Esophagus (tissue), 2 donors: ENCODE measurements around the gene SLC16A5. TPM values are rescaled to one million over a fixed set of nuclear protein-coding genes. Genes with fewer than 3 reads are reported as not detected.
"Not testable (repeated sequence)": the region's sequence is repeated elsewhere in the genome, so short reads cannot be mapped to it uniquely, and the experiment has no call there.

Source experiments
- H3K27ac ChIP-seq, 2 donors: one replicate each; pipeline ENCODE4 v1.5.1; 2013; ENCODE audit warnings: low read depth in 2 of 2, mild to moderate bottlenecking in 2 of 2, inconsistent platforms in 1 of 2, low read length in 1 of 2, moderate library complexity in 1 of 2
- H3K27me3 ChIP-seq, 2 donors: one replicate each; pipeline ENCODE4 v1.6.1; 2013; ENCODE audit warnings: low read length in 2 of 2, control low read depth in 1 of 2, mild to moderate bottlenecking in 1 of 2; ENCODE audit not compliant: insufficient read depth in 2 of 2, control insufficient read depth in 1 of 2
- H3K36me3 ChIP-seq, 2 donors: one replicate each; pipeline ENCODE4 v1.6.1; 2013; ENCODE audit warnings: low read length in 1 of 2; ENCODE audit not compliant: control insufficient read depth in 2 of 2, insufficient read depth in 2 of 2
- H3K4me1 ChIP-seq, 2 donors: one replicate each; pipeline ENCODE4 v1.6.1; 2013; ENCODE audit warnings: low read length in 1 of 2; ENCODE audit not compliant: control insufficient read depth in 2 of 2, insufficient read depth in 2 of 2
- H3K4me3 ChIP-seq, 2 donors: one replicate each; pipeline ENCODE4 v1.5.1; 2013; ENCODE audit warnings: low read length in 2 of 2, mild to moderate bottlenecking in 2 of 2, low read depth in 1 of 2, moderate library complexity in 1 of 2
- H3K9me3 ChIP-seq, 2 donors: one replicate each; pipeline ENCODE4 v1.6.1; 2013; ENCODE audit warnings: mild to moderate bottlenecking in 2 of 2, low read depth in 1 of 2, low read length in 1 of 2, moderate library complexity in 1 of 2; ENCODE audit not compliant: control insufficient read depth in 2 of 2, insufficient read depth in 1 of 2
- WGBS, 2 donors: extraction: QIAGEN DNeasy Blood & Tissue Kit; methylation state at CpG; one replicate each; pipeline ENCODE4 v1.1.7; 2013; 5-methylcytosine and 5-hydroxymethylcytosine counted together
- polyA plus RNA-seq, 2 donors: library from polyadenylated mRNA; stranded (reverse); fragments of 200-250 nt; gene quantifications; one replicate each; pipeline ENCODE4 v1.2.3, GENCODE V29; 2013
- donor health status: healthy with polysubstance abuse.
- donor health status: Bipolar disorder and iron deficiency.

The SLC16A5 gene
- polyA plus RNA-seq, 2 donors, result 8.7 to 10.0 TPM

- not testable (repeated sequence) for H3K4me1 ChIP-seq, H3K36me3 ChIP-seq, H3K27me3 ChIP-seq, H3K9me3 ChIP-seq, H3K4me3 ChIP-seq, H3K27ac ChIP-seq
- 96 to 97% methylated on average over 5 of the region's 5 CpGs for WGBS, 2 donors
These were observed 14.8 kb upstream of the SLC16A5 start for GRCh38 chr17:75072909-75073308.

DNA sequence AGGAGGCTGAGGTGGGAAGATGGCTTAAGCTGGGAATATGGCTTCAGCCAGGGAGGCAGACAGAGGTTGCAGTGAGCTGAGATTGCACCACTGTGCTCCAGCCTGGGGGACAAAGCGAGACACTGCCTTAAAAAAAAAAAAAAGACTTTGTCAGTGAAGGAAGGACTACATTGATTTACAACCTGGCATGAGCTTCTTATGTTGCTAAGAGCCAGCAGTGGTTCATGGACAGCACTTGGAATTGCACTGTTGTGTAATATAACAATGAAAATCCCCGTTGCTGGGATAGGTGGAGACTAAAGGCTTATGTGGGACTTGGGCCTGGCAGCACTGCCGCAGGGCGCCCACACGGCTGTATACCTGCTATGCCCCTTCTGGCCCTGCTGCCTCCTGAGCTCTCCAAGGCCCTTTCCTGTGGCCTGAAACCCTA is 14.1 kb upstream of the SLC16A5 start:
- H3K4me1 ChIP-seq, result peaks cover 0 to 7% of the 10 kb centered on the region in 2 donors
- H3K4me3 ChIP-seq, result no peak overlapping the region
- H3K27me3 ChIP-seq, result no peaks in the 10 kb centered on the region
- H3K36me3 ChIP-seq, result no peaks in the 10 kb centered on the region
- 52 to 53% methylated on average over 5 of the region's 5 CpGs for WGBS, 2 donors
- no peaks in the 10 kb centered on the region for H3K9me3 ChIP-seq
- no peak overlapping the region for H3K27ac ChIP-seq

DNA sequence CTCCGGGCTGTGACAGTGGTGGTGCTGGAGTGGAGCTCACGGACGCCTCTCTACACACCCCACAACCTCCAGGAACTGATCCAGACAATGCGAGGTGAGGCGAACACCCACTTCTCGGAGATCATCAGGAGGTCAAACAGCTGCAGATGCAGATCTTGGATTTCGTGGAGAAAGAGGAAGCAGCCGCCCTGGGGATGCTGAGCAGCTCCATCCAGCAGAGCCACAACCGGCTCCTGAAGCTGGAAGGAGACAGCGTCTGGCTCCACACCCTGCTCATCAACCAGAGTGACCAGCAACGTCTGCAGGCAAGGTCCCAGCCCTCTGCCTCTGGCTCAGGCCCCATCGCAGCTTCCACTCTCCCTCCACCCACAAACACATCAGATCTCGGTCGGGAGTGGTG is 13.2 kb upstream of the SLC16A5 start:
- H3K4me1 ChIP-seq, result peaks cover 0 to 14% of the 10 kb centered on the region in 2 donors
- no peak overlapping the region for H3K27ac ChIP-seq
- 86 to 88% methylated on average over 14 of the region's 14 CpGs for WGBS, 2 donors
- no peaks in the 10 kb centered on the region for H3K36me3 ChIP-seq
- H3K27me3 ChIP-seq, result no peaks in the 10 kb centered on the region
- H3K4me3 ChIP-seq, result no peak overlapping the region
- H3K9me3 ChIP-seq, result no peaks in the 10 kb centered on the region

- Histone ChIP-seq H3K4me3 (no peak overlapping the region), H3K36me3 (no peaks in the 10 kb centered on the region), H3K9me3 (no peaks in the 10 kb centered on the region), H3K27me3 (no peaks in the 10 kb centered on the region), H3K27ac (no peak overlapping the region), H3K4me1 (peaks cover 0 to 14% of the 10 kb centered on the region in 2 donors)
- WGBS, 2 donors, result 52 to 77% methylated on average over 4 of the region's 4 CpGs
These were observed 12.0 kb upstream of the SLC16A5 start for GRCh38 chr17:75075597-75076336.

DNA sequence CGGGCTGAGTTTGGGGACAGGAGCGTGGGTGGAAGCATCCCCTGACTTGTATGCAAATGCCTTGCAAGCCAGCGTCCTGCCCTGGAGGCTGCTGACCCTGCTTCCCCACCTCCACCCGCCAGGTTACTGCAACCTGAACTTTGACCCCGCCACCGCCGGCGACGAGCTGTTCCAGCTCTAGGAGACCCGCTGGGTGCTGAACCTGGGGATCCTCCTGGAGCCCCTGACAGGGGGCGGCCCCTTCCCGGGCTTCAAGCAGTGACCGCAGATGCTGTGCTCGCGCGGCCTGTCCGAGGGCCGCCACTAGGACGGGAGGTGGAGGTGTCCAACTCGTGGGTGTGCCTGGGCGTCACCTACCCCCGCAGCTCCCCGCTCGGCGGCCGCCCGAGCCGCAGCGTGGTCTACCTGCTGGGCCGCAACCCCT is 10.7 kb upstream of the SLC16A5 start:
- H3K9me3 ChIP-seq, result no peaks in the 10 kb centered on the region
- 29 to 43% methylated on average over 30 of the region's 30 CpGs for WGBS, 2 donors
- H3K27me3 ChIP-seq, result no peaks in the 10 kb centered on the region
- H3K27ac ChIP-seq, result peak overlapping the region in 1 of 2 donors; percentile 60
- no peaks in the 10 kb centered on the region for H3K36me3 ChIP-seq
- H3K4me1 ChIP-seq, result peaks cover 0 to 14% of the 10 kb centered on the region in 2 donors
- peak overlapping the region; percentile 13 to 44 for H3K4me3 ChIP-seq

- Histone ChIP-seq H3K27ac (peak overlapping the region; percentile 52 to 60), H3K4me3 (peak overlapping the region; percentile 13 to 44), H3K4me1 (peaks cover 0 to 14% of the 10 kb centered on the region in 2 donors), H3K27me3 (no peaks in the 10 kb centered on the region), H3K36me3 (no peaks in the 10 kb centered on the region), H3K9me3 (no peaks in the 10 kb centered on the region)
- WGBS, 2 donors, result 11% methylated on average over 50 to 53 of the region's 53 CpGs
These were observed 10.1 kb upstream of the SLC16A5 start for GRCh38 chr17:75077496-75078283.

- 54 to 55% methylated on average over 17 of the region's 17 CpGs for WGBS, 2 donors
- Histone ChIP-seq H3K9me3 (no peaks in the 10 kb centered on the region), H3K36me3 (no peaks in the 10 kb centered on the region), H3K27me3 (no peaks in the 10 kb centered on the region), H3K4me3 (no peak overlapping the region), H3K27ac (peak overlapping the region in 1 of 2 donors; percentile 42), H3K4me1 (peaks cover 0 to 14% of the 10 kb centered on the region in 2 donors)
These were observed 9.3 kb upstream of the SLC16A5 start for GRCh38 chr17:75078284-75079022.

GRCh38 chr17:75079023-75079373 is 8.8 kb upstream of the SLC16A5 start:
- H3K27ac ChIP-seq, result no peak overlapping the region
- WGBS, 2 donors, result 56 to 70% methylated on average over 8 of the region's 8 CpGs
- peaks cover 0 to 14% of the 10 kb centered on the region in 2 donors for H3K4me1 ChIP-seq
- no peaks in the 10 kb centered on the region for H3K36me3 ChIP-seq
- H3K27me3 ChIP-seq, result no peaks in the 10 kb centered on the region
- no peaks in the 10 kb centered on the region for H3K9me3 ChIP-seq
- H3K4me3 ChIP-seq, result no peak overlapping the region
